HCT116 (cell line): ENCODE results near the gene CIP2A. TPM values are rescaled to one million over a fixed set of nuclear protein-coding genes. Genes with fewer than 3 reads are reported as not detected.

ENCODE experiments used
- ATAC-seq: fragments of 200-7000 bp; cut with Tn5 transposase; 2 replicates; pipeline ENCODE4 v1.9.1; 2020; ENCODE audit warnings: mild to moderate bottlenecking, moderate library complexity
- BruUV-seq: library from RNA; stranded (reverse); fragments of 400-500 nt; replicated peaks from 2 replicates; lab custom pipeline; 2021; lab: Mats Ljungman, UMichigan
- CTCF ChIA-PET: fragments of 300-600 bp; sonication (Branson Sonifier 250); formaldehyde crosslinking; loops from one replicate; lab custom pipeline; 2021; ENCODE audit warnings: antibody characterized with exemption; lab: Charles Lee
- POLR2A ChIA-PET: fragments of 300-600, 350-600 bp; sonication (Branson Sonifier 250); formaldehyde crosslinking; loops from one replicate; lab custom pipeline; 2021; ENCODE audit warnings: antibody characterized with exemption; lab: Charles Lee
- RAD21 ChIA-PET, 2 experiments: fragments of 300-600 bp; sonication (Branson Sonifier 250); formaldehyde crosslinking; loops; one replicate each; lab custom pipeline; 2023; ENCODE audit warnings: low total read pairs in 2 of 2; ENCODE audit not compliant: uncharacterized antibody in 2 of 2, unreplicated experiment in 2 of 2, low non-redundant PET in 1 of 2; lab: Charles Lee
- DNase-seq: peaks from one replicate; pipeline ENCODE4 v3.0.0-alpha.2; 2010; ENCODE audit warnings: low read depth, low spot score
- H2AFZ ChIP-seq: fragments of 200-600 bp; shearing (Covaris generic), sonication (generic); 2 replicates; pipeline ENCODE4 v1.6.1; 2017; ENCODE audit warnings: low read depth, mixed run types, mixed read lengths, antibody characterized with exemption, low read length; ENCODE audit not compliant: poor library complexity, severe bottlenecking
- H3K27ac ChIP-seq: 2 replicates; pipeline ENCODE4 v1.5.1; 2012; ENCODE audit warnings: low read depth, low read length
- H3K27me3 ChIP-seq: fragments of 200-600 bp; sonication (generic); 2 replicates; pipeline ENCODE4 v1.6.1; 2016; ENCODE audit warnings: mixed run types, low read length, mixed read lengths; ENCODE audit not compliant: insufficient read depth
- H3K36me3 ChIP-seq, 2 experiments: fragments of 200-500 bp in 1 of 2; fragments of 200-600 bp in 1 of 2; sonication (Bioruptor generic) in 1 of 2; sonication (generic) in 1 of 2; 2 replicates each; pipeline versions ENCODE4 v1.5.1 to v1.6.1; 2014 to 2016; ENCODE audit warnings: low read length in 2 of 2, inconsistent platforms in 1 of 2, mixed read lengths in 1 of 2, mixed run types in 1 of 2; ENCODE audit not compliant: insufficient read depth in 2 of 2, control insufficient read depth in 1 of 2
- H3K4me1 ChIP-seq, 2 experiments: fragments of 200-600 bp in 1 of 2; sonication (generic) in 1 of 2; 2 replicates each; pipeline versions ENCODE4 v1.5.1 to v1.6.1; 2012 to 2017; ENCODE audit warnings: low read length in 2 of 2, inconsistent platforms in 1 of 2, mild to moderate bottlenecking in 1 of 2, mixed read lengths in 1 of 2, mixed run types in 1 of 2, moderate library complexity in 1 of 2; ENCODE audit not compliant: insufficient read depth in 2 of 2, control insufficient read depth in 1 of 2
- H3K4me2 ChIP-seq: fragments of 200-600 bp; sonication (generic); 2 replicates; pipeline ENCODE4 v1.6.1; 2017; ENCODE audit warnings: mixed run types, low read length, mixed read lengths
- H3K4me3 ChIP-seq, 2 experiments: fragments of 200-600 bp in 1 of 2; sonication (generic) in 1 of 2; replicated peaks in 1 of 2; 2 replicates each; pipeline ENCODE4 v1.5.1; 2011 to 2016; ENCODE audit warnings: low read length in 2 of 2, control low read depth in 1 of 2, low read depth in 1 of 2, mild to moderate bottlenecking in 1 of 2, mixed read lengths in 1 of 2, mixed run types in 1 of 2
- H3K79me2 ChIP-seq: fragments of 200-600 bp; sonication (generic); 2 replicates; pipeline ENCODE4 v1.6.1; 2017; ENCODE audit warnings: mild to moderate bottlenecking, mixed run types, low read length, moderate library complexity, mixed read lengths; ENCODE audit not compliant: insufficient read depth
- H3K9ac ChIP-seq: fragments of 200-600 bp; sonication (generic); 2 replicates; pipeline ENCODE4 v1.6.1; 2016; ENCODE audit warnings: low read length, mixed read lengths
- H3K9me2 ChIP-seq: fragments of 200-600 bp; sonication (generic), shearing (Covaris generic); 2 replicates; pipeline ENCODE4 v1.6.1; 2017; ENCODE audit warnings: mixed run types, mild to moderate bottlenecking, moderate library complexity; ENCODE audit not compliant: insufficient read depth
- H3K9me3 ChIP-seq, 2 experiments: fragments of 200-500 bp in 1 of 2; fragments of 200-600 bp in 1 of 2; sonication (Bioruptor generic) in 1 of 2; sonication (generic) in 1 of 2; 2 replicates each; pipeline ENCODE4 v1.6.1; 2014 to 2017; ENCODE audit warnings: low read length in 2 of 2, mixed read lengths in 2 of 2, inconsistent platforms in 1 of 2, low read depth in 1 of 2, mild to moderate bottlenecking in 1 of 2, mixed run types in 1 of 2, moderate library complexity in 1 of 2; ENCODE audit not compliant: control insufficient read depth in 1 of 2, insufficient read depth in 1 of 2
- H4K20me1 ChIP-seq: fragments of 200-600 bp; sonication (generic), shearing (Covaris generic); 2 replicates; pipeline ENCODE4 v1.6.1; 2017; ENCODE audit warnings: mixed run types, mild to moderate bottlenecking, moderate library complexity; ENCODE audit not compliant: insufficient read depth
- CBX3 ChIP-seq: IDR thresholded peaks from 2 replicates; pipeline ENCODE4 v1.6.1; 2012; ENCODE audit warnings: low read depth
- EGR1 ChIP-seq: IDR thresholded peaks from 2 replicates; pipeline ENCODE4 v1.6.1; 2012; ENCODE audit warnings: low read depth
- ELF1 ChIP-seq: IDR thresholded peaks from 2 replicates; pipeline ENCODE4 v1.6.1; 2012; ENCODE audit warnings: low read depth, borderline replicate concordance
- JUND ChIP-seq: IDR thresholded peaks from 2 replicates; pipeline ENCODE4 v1.6.1; 2012
- MAX ChIP-seq: IDR thresholded peaks from 2 replicates; pipeline ENCODE4 v1.6.1; 2012
- POLR2A ChIP-seq: IDR thresholded peaks from 2 replicates; pipeline ENCODE4 v1.7.0; 2011; ENCODE audit warnings: borderline replicate concordance; ENCODE audit not compliant: insufficient read depth, insufficient read length; ENCODE audit errors: extremely low read depth
- RAD21 ChIP-seq: IDR thresholded peaks from 2 replicates; pipeline ENCODE4 v1.6.1; 2012; ENCODE audit warnings: low read depth, mild to moderate bottlenecking
- REST ChIP-seq: IDR thresholded peaks from 2 replicates; pipeline ENCODE4 v1.6.1; 2012; ENCODE audit warnings: low read depth
- SIN3A ChIP-seq: IDR thresholded peaks from 2 replicates; pipeline ENCODE4 v1.6.1; 2012; ENCODE audit warnings: low read depth
- SP1 ChIP-seq: IDR thresholded peaks from 2 replicates; pipeline ENCODE4 v1.6.1; 2012; ENCODE audit warnings: low read depth
- SRF ChIP-seq: IDR thresholded peaks from 2 replicates; pipeline ENCODE4 v1.6.1; 2012; ENCODE audit warnings: low read depth
- TCF7L2 ChIP-seq: IDR thresholded peaks from 2 replicates; pipeline ENCODE4 v1.7.0; 2011; ENCODE audit warnings: borderline replicate concordance, inconsistent platforms; ENCODE audit not compliant: insufficient read depth, insufficient read length; ENCODE audit errors: extremely low read depth
- ZFX ChIP-seq: fragments of 450-650 bp; IDR thresholded peaks from 2 replicates; pipeline ENCODE4 v1.6.1; 2017
- ZNF274 ChIP-seq: fragments of 200-500 bp; sonication (Bioruptor generic); IDR thresholded peaks from 2 replicates; pipeline ENCODE4 v1.6.1; 2014; ENCODE audit warnings: mild to moderate bottlenecking, low read depth, low read length, inconsistent platforms
- intact Hi-C: fragments of 100-400 bp; cut with micrococcal nuclease; formaldehyde crosslinking; loops from 2 replicates; pipeline ENCODE4 v1.10.0; 2022
- total RNA-seq: library from RNA; stranded (reverse); gene quantifications from one replicate; pipeline ENCODE4 v1.2.1, GENCODE V29; 2021; ENCODE audit not compliant: unreplicated experiment

The CIP2A gene
- total RNA-seq, 1 experiment from 2014 or later, result 41.6 TPM

- no peaks in the 10 kb centered on the region for H3K79me2 ChIP-seq
- no peaks in the 10 kb centered on the region for H3K4me1 ChIP-seq
- POLR2A ChIA-PET, result interaction anchor here (1.7 to 3.5 kb wide), 2 partner anchors 11 to 14 kb away, joined by 4 to 12 read pairs; partner anchors contain the start of genes CIP2A and DZIP3
- H3K4me2 ChIP-seq, result no peak overlapping the region
- no TSS peak for BruUV-seq
- CTCF ChIA-PET, result no interaction called here
- H3K9me3 ChIP-seq, result no peaks in the 10 kb centered on the region
- H3K27ac ChIP-seq, result no peak overlapping the region
- 0 out of 4 replicates have a peak, but pooled peaks cover 0 to 3% of the 10 kb centered on the region in 2 experiments for H3K36me3 ChIP-seq
- H3K27me3 ChIP-seq, result no peaks in the 10 kb centered on the region
- RAD21 ChIA-PET, result no interaction called here
- ATAC-seq, result no peak
- no peak for DNase-seq
- no peak overlapping the region for H2AFZ ChIP-seq
- intact Hi-C loops, result no loop called here
- H3K9me2 ChIP-seq, result no peaks in the 10 kb centered on the region
- no peak overlapping the region for H3K9ac ChIP-seq
- no peak for TF ChIP-seq RAD21
- TF ChIP-seq ZFX, result no peak
- TF ChIP-seq SP1, result no peak
- TF ChIP-seq MAX, result no peak
- no peak for TF ChIP-seq ZNF274
- no peak for TF ChIP-seq SRF
- TF ChIP-seq SIN3A, result no peak
- TF ChIP-seq EGR1, result no peak
- TF ChIP-seq ELF1, result no peak
- no peak for TF ChIP-seq REST
- TF ChIP-seq POLR2A, result no peak
- TF ChIP-seq JUND, result no peak
- no peak for TF ChIP-seq TCF7L2
- TF ChIP-seq CBX3, result no peak
- H3K4me3 ChIP-seq, result no peak overlapping the region
- no peaks in the 10 kb centered on the region for H4K20me1 ChIP-seq
Observed at GRCh38 chr3:108603691-108604090, 14.5 kb upstream of the CIP2A start.
